Inferior parietal cortex (tissue), 1 donor: Measurements from ENCODE around the gene SYNE1.

Experiments used
- DNase-seq: peaks from one replicate; pipeline ENCODE4 v3.0.0-alpha.2; 2016; ENCODE audit errors: extremely low spot score

The SYNE1 gene

GRCh38 chr6:152316024-152316423, 321.1 kb downstream of the SYNE1 start:
- no peak for DNase-seq

GRCh38 chr6:152314483-152314832, 322.7 kb downstream of the SYNE1 start:
- DNase-seq: no peak

- no peak for DNase-seq
Observed at GRCh38 chr6:152313542-152314482, 323.4 kb downstream of the SYNE1 start.

- DNase-seq: no peak
Observed at GRCh38 chr6:152312434-152312833, 324.7 kb downstream of the SYNE1 start.

- no peak for DNase-seq
Observed at GRCh38 chr6:152310371-152310954, 326.7 kb downstream of the SYNE1 start.

GRCh38 chr6:152309648-152310047, 327.5 kb downstream of the SYNE1 start:
- peak; percentile 45 for DNase-seq

GRCh38 chr6:152309006-152309405, 328.2 kb downstream of the SYNE1 start:
- no peak for DNase-seq

GRCh38 chr6:152308306-152308705, 328.9 kb downstream of the SYNE1 start:
- DNase-seq: no peak

GRCh38 chr6:152305672-152306071, 331.5 kb downstream of the SYNE1 start:
- no peak for DNase-seq

GRCh38 chr6:152301765-152302568, 335.2 kb downstream of the SYNE1 start:
- DNase-seq: peak; percentile 87

GRCh38 chr6:152301021-152301764, 336.0 kb downstream of the SYNE1 start:
- peak; percentile 64 for DNase-seq

- no peak for DNase-seq
Observed at GRCh38 chr6:152300517-152300916, 336.6 kb downstream of the SYNE1 start.

GRCh38 chr6:152298848-152299735, 338.1 kb downstream of the SYNE1 start:
- DNase-seq: no peak

- DNase-seq: peak; percentile 46
Observed at GRCh38 chr6:152298055-152298647, 339.0 kb downstream of the SYNE1 start.

- DNase-seq: no peak
Observed at GRCh38 chr6:152296648-152297376, 340.4 kb downstream of the SYNE1 start.

GRCh38 chr6:152295920-152296319, 341.2 kb downstream of the SYNE1 start:
- no peak for DNase-seq

GRCh38 chr6:152295346-152295745, 341.8 kb downstream of the SYNE1 start:
- no peak for DNase-seq

- no peak for DNase-seq
Observed at GRCh38 chr6:152293404-152293803, 343.8 kb downstream of the SYNE1 start.

GRCh38 chr6:152292555-152292954, 344.6 kb downstream of the SYNE1 start:
- DNase-seq: no peak

- DNase-seq: peak; percentile 60
Observed at GRCh38 chr6:152290693-152291092, 346.5 kb downstream of the SYNE1 start.
